Natural killer cell (primary cell): ENCODE measurements around the gene NKX1-1. TPM values are rescaled to one million over a fixed set of nuclear protein-coding genes. Genes with fewer than 3 reads are reported as not detected.

Experiments used
- ATAC-seq, 3 donors: fragments of 150-1000 bp in 2 of 3; fragments of 200-7000 bp in 1 of 3; cut with Tn5 transposase; 1 replicate in 1 of 3; 2 replicates in 2 of 3; pipeline ENCODE4 v1.10.0; 2021; ENCODE audit warnings: mild to moderate bottlenecking in 2 of 3, moderate library complexity in 2 of 3
- DNase-seq, 2 donors: peaks; one replicate each; pipeline versions ENCODE4 v3.0.0 to v3.0.0-alpha.2; 2013 to 2021; ENCODE audit warnings: mixed read lengths in 1 of 2
- H3K27ac ChIP-seq: one replicate; pipeline ENCODE4 v1.5.1; 2013; ENCODE audit warnings: mild to moderate bottlenecking, low read length
- H3K27me3 ChIP-seq: one replicate; pipeline ENCODE4 v1.6.1; 2013; ENCODE audit warnings: low read length; ENCODE audit not compliant: control insufficient read depth, insufficient read depth
- H3K36me3 ChIP-seq: one replicate; pipeline ENCODE4 v1.6.1; 2013; ENCODE audit warnings: low read length; ENCODE audit not compliant: control insufficient read depth, insufficient read depth
- H3K4me1 ChIP-seq: one replicate; pipeline ENCODE4 v1.6.1; 2013; ENCODE audit warnings: low read length; ENCODE audit not compliant: control insufficient read depth, insufficient read depth
- H3K4me3 ChIP-seq: one replicate; pipeline ENCODE4 v1.5.1; 2013; ENCODE audit warnings: low read length
- H3K9me3 ChIP-seq: one replicate; pipeline ENCODE4 v1.6.1; 2013; ENCODE audit warnings: low read length; ENCODE audit not compliant: control insufficient read depth, insufficient read depth
- H3K27ac Mint-ChIP-seq, 2 donors: one replicate each; pipeline ENCODE4 v1.8.0; 2022; ENCODE audit warnings: mild to moderate bottlenecking in 2 of 2, mixed read lengths in 2 of 2, moderate library complexity in 1 of 2
- H3K27me3 Mint-ChIP-seq, 2 donors: one replicate each; pipeline ENCODE4 v1.8.0; 2022; ENCODE audit warnings: low read depth in 2 of 2, mixed read lengths in 2 of 2
- H3K36me3 Mint-ChIP-seq: one replicate; pipeline ENCODE4 v1.8.0; 2022; ENCODE audit warnings: mixed read lengths
- H3K4me1 Mint-ChIP-seq, 2 donors: one replicate each; pipeline ENCODE4 v1.8.0; 2022; ENCODE audit warnings: mixed read lengths in 2 of 2
- H3K4me3 Mint-ChIP-seq: one replicate; pipeline ENCODE4 v1.8.0; 2022; ENCODE audit warnings: mild to moderate bottlenecking, moderate library complexity, mixed read lengths
- H3K9me3 Mint-ChIP-seq, 2 donors: one replicate each; pipeline ENCODE4 v1.8.0; 2022; ENCODE audit warnings: mixed read lengths in 2 of 2
- WGBS: methylation state at CpG from one replicate; pipeline ENCODE4 v1.1.7; 2013; ENCODE audit warnings: missing lambda C conversion rate; ENCODE audit not compliant: insufficient coverage; 5-methylcytosine and 5-hydroxymethylcytosine counted together
- intact Hi-C: fragments of 100-400 bp; cut with micrococcal nuclease; formaldehyde crosslinking; loops from one replicate; pipeline ENCODE4 v1.14.2; 2022
- total RNA-seq, 4 donors: library from RNA; stranded (reverse); fragments of 120-200 nt in 1 of 4; gene quantifications; one replicate each; pipeline versions ENCODE4 v1.2.3 to v1.2.4, GENCODE V29; 2013 to 2022
- TF ChIP-seq, protein P1 (sequence below): fragments of 200-600 bp; IDR thresholded peaks from one replicate; pipeline ENCODE4 v1.8.0; 2022; ENCODE audit warnings: antibody characterized with exemption

The NKX1-1 gene
- total RNA-seq, 3 donors from 2014 or later (not counting 1 experiment from before 2014, with no cell fraction given) = not detected

DNA sequence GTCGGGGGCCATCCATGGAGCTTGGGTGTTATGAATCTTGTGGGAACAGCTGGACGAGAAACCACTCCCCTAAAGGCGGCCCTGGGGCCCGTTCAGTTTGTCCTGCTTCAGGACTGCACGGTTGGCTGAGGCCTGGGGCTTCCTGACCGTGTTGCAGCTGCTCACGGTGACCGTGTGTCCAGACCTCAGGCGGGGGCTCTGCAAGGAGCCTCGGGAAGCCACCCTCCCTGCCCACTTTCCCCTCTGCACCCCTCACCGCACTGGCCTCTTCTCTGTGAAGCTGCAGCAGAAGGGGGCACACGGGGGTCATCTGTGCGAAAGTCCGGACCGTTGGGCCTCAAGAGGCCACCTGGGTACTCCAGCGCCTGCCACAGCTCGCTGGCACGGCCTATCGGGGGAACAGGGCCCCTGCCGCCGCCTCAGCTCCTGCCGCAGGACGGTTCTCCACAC lies 29.8 kb downstream of the NKX1-1 start:
- intact Hi-C loops = no loop called here
- Mint-ChIP-seq H3K4me3 (no peak overlapping the region), H3K27ac (no peak overlapping the region), H3K27me3 (no peaks in the 10 kb centered on the region), H3K36me3 (no peaks in the 10 kb centered on the region), H3K4me1 (peaks cover 4% of the 10 kb centered on the region in 2 donors), H3K9me3 (no peaks in the 10 kb centered on the region)
- no peak overlapping the region for H3K27ac ChIP-seq
- no peaks in the 10 kb centered on the region for H3K4me1 ChIP-seq
- DNase-seq = no peak
- H3K4me3 ChIP-seq = no peak overlapping the region
- ATAC-seq = no peak
- no peaks in the 10 kb centered on the region for H3K9me3 ChIP-seq
- 94% methylated on average over 23 of the region's 23 CpGs for WGBS
- no peaks in the 10 kb centered on the region for H3K27me3 ChIP-seq
- TF ChIP-seq, protein P1, sequence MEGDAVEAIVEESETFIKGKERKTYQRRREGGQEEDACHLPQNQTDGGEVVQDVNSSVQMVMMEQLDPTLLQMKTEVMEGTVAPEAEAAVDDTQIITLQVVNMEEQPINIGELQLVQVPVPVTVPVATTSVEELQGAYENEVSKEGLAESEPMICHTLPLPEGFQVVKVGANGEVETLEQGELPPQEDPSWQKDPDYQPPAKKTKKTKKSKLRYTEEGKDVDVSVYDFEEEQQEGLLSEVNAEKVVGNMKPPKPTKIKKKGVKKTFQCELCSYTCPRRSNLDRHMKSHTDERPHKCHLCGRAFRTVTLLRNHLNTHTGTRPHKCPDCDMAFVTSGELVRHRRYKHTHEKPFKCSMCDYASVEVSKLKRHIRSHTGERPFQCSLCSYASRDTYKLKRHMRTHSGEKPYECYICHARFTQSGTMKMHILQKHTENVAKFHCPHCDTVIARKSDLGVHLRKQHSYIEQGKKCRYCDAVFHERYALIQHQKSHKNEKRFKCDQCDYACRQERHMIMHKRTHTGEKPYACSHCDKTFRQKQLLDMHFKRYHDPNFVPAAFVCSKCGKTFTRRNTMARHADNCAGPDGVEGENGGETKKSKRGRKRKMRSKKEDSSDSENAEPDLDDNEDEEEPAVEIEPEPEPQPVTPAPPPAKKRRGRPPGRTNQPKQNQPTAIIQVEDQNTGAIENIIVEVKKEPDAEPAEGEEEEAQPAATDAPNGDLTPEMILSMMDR = no peak
- peaks cover 14% of the 10 kb centered on the region for H3K36me3 ChIP-seq

DNA sequence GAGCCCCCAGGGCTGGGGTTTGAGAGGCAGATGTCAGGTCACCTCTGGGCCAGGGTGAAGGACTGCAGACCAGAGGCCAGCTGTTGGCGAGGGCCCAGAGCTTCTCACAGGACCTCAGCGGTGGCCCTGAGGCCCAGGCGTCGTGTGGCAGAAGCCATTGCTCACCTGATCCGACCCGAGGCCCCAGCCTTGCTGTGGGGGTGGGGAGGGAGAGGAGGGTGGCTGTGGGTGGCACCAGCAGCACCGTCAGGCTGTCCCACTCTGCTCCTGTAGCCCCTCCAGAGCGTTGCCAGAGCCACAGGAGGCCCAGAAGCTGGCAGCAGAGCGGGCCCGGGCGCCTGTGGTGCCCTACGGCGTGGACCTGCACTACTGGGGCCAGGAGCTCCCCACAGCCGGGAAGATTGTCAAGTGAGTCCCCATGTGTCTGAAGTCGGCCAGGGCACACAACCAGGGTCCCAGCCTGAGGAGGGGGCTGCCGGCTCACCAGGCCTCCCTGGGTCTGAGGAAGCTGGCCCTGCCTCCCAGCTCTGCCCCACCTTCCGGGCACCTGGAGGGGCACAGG lies 30.4 kb downstream of the NKX1-1 start:
- intact Hi-C loops = no loop called here
- Histone ChIP-seq H3K4me1 (no peaks in the 10 kb centered on the region), H3K27me3 (no peaks in the 10 kb centered on the region), H3K36me3 (peaks cover 15% of the 10 kb centered on the region), H3K27ac (no peak overlapping the region), H3K9me3 (no peaks in the 10 kb centered on the region), H3K4me3 (no peak overlapping the region)
- Mint-ChIP-seq H3K4me3 (no peak overlapping the region), H3K9me3 (no peaks in the 10 kb centered on the region), H3K27ac (no peak overlapping the region), H3K27me3 (no peaks in the 10 kb centered on the region), H3K4me1 (peaks cover 4% of the 10 kb centered on the region in 2 donors), H3K36me3 (no peaks in the 10 kb centered on the region)
- TF ChIP-seq, protein P1 = no peak
- DNase-seq = no peak
- no peak for ATAC-seq
- WGBS = 90% methylated on average over 17 of the region's 17 CpGs

DNA sequence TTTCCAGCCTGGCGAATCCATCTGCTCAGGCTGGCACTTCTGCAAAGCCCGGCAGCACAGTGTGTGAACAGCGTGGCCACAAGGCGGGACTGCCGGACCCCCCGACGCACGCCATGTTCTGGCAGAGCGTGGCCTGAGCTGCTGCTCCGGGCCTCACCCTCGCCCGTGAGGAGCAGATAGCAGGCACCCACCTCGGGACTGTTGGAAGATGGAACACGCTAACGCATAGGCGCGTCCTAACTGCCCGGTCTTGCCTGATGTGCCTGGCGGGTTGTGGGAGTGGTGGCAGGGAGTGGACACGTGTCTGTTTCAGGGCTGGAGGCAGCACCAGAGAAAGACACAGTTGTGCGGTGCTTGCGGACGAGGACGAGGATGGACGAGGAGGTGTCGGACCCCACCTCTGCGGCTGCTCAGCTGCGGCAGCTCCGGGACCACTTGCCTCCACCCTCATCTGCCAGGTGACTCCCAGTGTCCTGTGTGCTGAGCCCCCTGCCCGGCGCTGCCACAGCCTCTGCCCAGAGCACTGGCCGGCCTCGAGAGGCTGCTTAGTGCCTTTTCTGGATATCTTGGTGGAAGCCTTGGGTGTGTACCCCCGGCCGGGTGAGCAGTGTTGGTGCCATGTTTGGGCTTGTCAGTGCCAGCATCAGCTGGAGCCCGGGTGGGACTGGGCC lies 31.1 kb downstream of the NKX1-1 start:
- no peaks in the 10 kb centered on the region for H3K4me1 ChIP-seq
- Mint-ChIP-seq H3K27me3 (no peaks in the 10 kb centered on the region), H3K4me1 (peaks cover 4% of the 10 kb centered on the region in 2 donors), H3K4me3 (no peak overlapping the region), H3K27ac (no peak overlapping the region), H3K9me3 (no peaks in the 10 kb centered on the region), H3K36me3 (no peaks in the 10 kb centered on the region)
- H3K27me3 ChIP-seq = no peaks in the 10 kb centered on the region
- 96% methylated on average over 36 of the region's 36 CpGs for WGBS
- H3K27ac ChIP-seq = no peak overlapping the region
- no peak overlapping the region for H3K4me3 ChIP-seq
- peaks cover 16% of the 10 kb centered on the region for H3K36me3 ChIP-seq
- TF ChIP-seq, protein P1 = no peak
- no peak for ATAC-seq
- no peak for DNase-seq
- intact Hi-C loops = no loop called here
- H3K9me3 ChIP-seq = no peaks in the 10 kb centered on the region

DNA sequence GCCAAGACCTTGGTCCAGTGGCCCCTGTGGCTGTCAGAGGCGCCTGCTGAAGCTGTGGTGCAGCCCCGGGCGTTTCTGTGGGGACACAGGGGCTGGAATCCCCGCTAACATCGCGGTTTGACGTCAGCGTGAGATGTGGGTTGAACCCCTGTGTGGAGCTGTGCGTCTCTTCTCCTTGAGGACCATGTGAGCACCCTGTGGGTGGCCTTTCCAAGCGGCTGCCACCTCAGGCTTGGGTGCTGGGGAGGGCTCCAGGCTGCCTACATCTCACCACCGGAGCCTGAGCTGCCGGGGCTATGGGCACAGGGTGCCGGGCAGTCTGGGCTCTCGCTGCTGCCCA lies 31.6 kb downstream of the NKX1-1 start:
- no peaks in the 10 kb centered on the region for H3K36me3 Mint-ChIP-seq
- H3K9me3 Mint-ChIP-seq = no peaks in the 10 kb centered on the region
- no peak for DNase-seq
- H3K4me3 Mint-ChIP-seq = no peak overlapping the region
- Histone ChIP-seq H3K4me3 (no peak overlapping the region), H3K27ac (no peak overlapping the region), H3K36me3 (peaks cover 16% of the 10 kb centered on the region), H3K27me3 (no peaks in the 10 kb centered on the region), H3K4me1 (no peaks in the 10 kb centered on the region), H3K9me3 (no peaks in the 10 kb centered on the region)
- intact Hi-C loops = no loop called here
- no peak for ATAC-seq
- no peak overlapping the region for H3K27ac Mint-ChIP-seq
- TF ChIP-seq, protein P1 = no peak
- peaks cover 4% of the 10 kb centered on the region in 2 donors for H3K4me1 Mint-ChIP-seq
- H3K27me3 Mint-ChIP-seq = no peaks in the 10 kb centered on the region
- 92% methylated on average over 14 of the region's 14 CpGs for WGBS
